ENCODE measurements around the gene LRRK1. TPM values are rescaled to one million over a fixed set of nuclear protein-coding genes. Genes with fewer than 3 reads are reported as not detected.
"Not testable (repeated sequence)": the region's sequence is repeated elsewhere in the genome, so short reads cannot be mapped to it uniquely, and the experiment has no call there.

LRRK1 gene
- total RNA-seq, 2 donors from 2014 or later = 1.5 to 2.1 TPM

GRCh38 chr15:101086394-101087171 lies 167.4 kb downstream of the LRRK1 start:
- no peak overlapping the region for H3K4me3 Mint-ChIP-seq
- H3K9me3 ChIP-seq (ENCODE audit: control insufficient read depth, low read length, poor library complexity, severe bottlenecking) = no peaks in the 10 kb centered on the region
- H3K27ac Mint-ChIP-seq = no peak overlapping the region
- H3K27me3 Mint-ChIP-seq = peaks cover 15% of the 10 kb centered on the region
- ATAC-seq (no peak), DNase-seq (no peak)
- peaks cover 3% of the 10 kb centered on the region for H3K4me1 Mint-ChIP-seq
- peaks cover 2% of the 10 kb centered on the region for H3K36me3 Mint-ChIP-seq (ENCODE audit: low read depth)

GRCh38 chr15:101087172-101087769 lies 168.1 kb downstream of the LRRK1 start:
- H3K4me1 Mint-ChIP-seq = peaks cover 3% of the 10 kb centered on the region
- H3K4me3 Mint-ChIP-seq = no peak overlapping the region
- no peak for DNase-seq
- peaks cover 2% of the 10 kb centered on the region for H3K36me3 Mint-ChIP-seq (ENCODE audit: low read depth)
- no peaks in the 10 kb centered on the region for H3K9me3 ChIP-seq (ENCODE audit: control insufficient read depth, low read length, poor library complexity, severe bottlenecking)
- H3K27me3 Mint-ChIP-seq = peaks cover 9% of the 10 kb centered on the region
- no peak for ATAC-seq
- no peak overlapping the region for H3K27ac Mint-ChIP-seq

- Mint-ChIP-seq H3K27ac (no peak overlapping the region), H3K27me3 (peaks cover 10% of the 10 kb centered on the region), H3K4me3 (no peak overlapping the region), H3K36me3 (ENCODE audit: low read depth) (peaks cover 2% of the 10 kb centered on the region), H3K4me1 (peaks cover 3% of the 10 kb centered on the region)
- H3K9me3 ChIP-seq (ENCODE audit: control insufficient read depth, low read length, poor library complexity, severe bottlenecking) = no peaks in the 10 kb centered on the region
- DNase-seq (no peak), ATAC-seq (no peak)
Measured at GRCh38 chr15:101088271-101088670, 169.1 kb downstream of the LRRK1 start.

GRCh38 chr15:101088788-101089578 lies 169.8 kb downstream of the LRRK1 start:
- Mint-ChIP-seq H3K27ac (no peak overlapping the region), H3K4me1 (peaks cover 3% of the 10 kb centered on the region), H3K4me3 (no peak overlapping the region), H3K36me3 (ENCODE audit: low read depth) (peaks cover 2% of the 10 kb centered on the region), H3K27me3 (peaks cover 17% of the 10 kb centered on the region)
- peak; percentile 93 for ATAC-seq
- no peaks in the 10 kb centered on the region for H3K9me3 ChIP-seq (ENCODE audit: control insufficient read depth, low read length, poor library complexity, severe bottlenecking)
- peak; percentile 60 to 82 (median 67) for DNase-seq

- H3K36me3 Mint-ChIP-seq (ENCODE audit: low read depth) = peaks cover 2% of the 10 kb centered on the region
- no peak for ATAC-seq
- H3K27ac Mint-ChIP-seq = no peak overlapping the region
- no peak for DNase-seq
- H3K27me3 Mint-ChIP-seq = peaks cover 26% of the 10 kb centered on the region
- no peaks in the 10 kb centered on the region for H3K9me3 ChIP-seq (ENCODE audit: control insufficient read depth, low read length, poor library complexity, severe bottlenecking)
- peaks cover 3% of the 10 kb centered on the region for H3K4me1 Mint-ChIP-seq
- H3K4me3 Mint-ChIP-seq = no peak overlapping the region
Measured at GRCh38 chr15:101089579-101090427, 170.6 kb downstream of the LRRK1 start.

- Mint-ChIP-seq H3K36me3 (ENCODE audit: low read depth) (peaks cover 2% of the 10 kb centered on the region), H3K4me1 (peaks cover 3% of the 10 kb centered on the region), H3K4me3 (no peak overlapping the region), H3K27ac (no peak overlapping the region), H3K27me3 (peaks cover 26% of the 10 kb centered on the region)
- H3K9me3 ChIP-seq (ENCODE audit: control insufficient read depth, low read length, poor library complexity, severe bottlenecking) = no peaks in the 10 kb centered on the region
- ATAC-seq (no peak), DNase-seq (no peak)
Measured at GRCh38 chr15:101090428-101090790, 171.3 kb downstream of the LRRK1 start.

GRCh38 chr15:101091080-101092017 lies 172.2 kb downstream of the LRRK1 start:
- no peak for ATAC-seq
- no peak for DNase-seq
- peaks cover 26% of the 10 kb centered on the region for H3K27me3 Mint-ChIP-seq
- no peaks in the 10 kb centered on the region for H3K9me3 ChIP-seq (ENCODE audit: control insufficient read depth, low read length, poor library complexity, severe bottlenecking)
- H3K27ac Mint-ChIP-seq = no peak overlapping the region
- peaks cover 3% of the 10 kb centered on the region for H3K4me1 Mint-ChIP-seq
- H3K4me3 Mint-ChIP-seq = peak overlapping the region; percentile 25
- H3K36me3 Mint-ChIP-seq (ENCODE audit: low read depth) = peaks cover 2% of the 10 kb centered on the region

- H3K9me3 ChIP-seq (ENCODE audit: control insufficient read depth, low read length, poor library complexity, severe bottlenecking) = no peaks in the 10 kb centered on the region
- DNase-seq = no peak
- no peak overlapping the region for H3K27ac Mint-ChIP-seq
- H3K4me1 Mint-ChIP-seq = peaks cover 3% of the 10 kb centered on the region
- no peak overlapping the region for H3K4me3 Mint-ChIP-seq
- peaks cover 2% of the 10 kb centered on the region for H3K36me3 Mint-ChIP-seq (ENCODE audit: low read depth)
- H3K27me3 Mint-ChIP-seq = peaks cover 25% of the 10 kb centered on the region
- no peak for ATAC-seq
Measured at GRCh38 chr15:101092156-101092866, 173.2 kb downstream of the LRRK1 start.

GRCh38 chr15:101092867-101093202 lies 173.7 kb downstream of the LRRK1 start:
- peaks cover 2% of the 10 kb centered on the region for H3K36me3 Mint-ChIP-seq (ENCODE audit: low read depth)
- no peak overlapping the region for H3K4me3 Mint-ChIP-seq
- ATAC-seq (no peak), DNase-seq (no peak)
- peaks cover 21% of the 10 kb centered on the region for H3K27me3 Mint-ChIP-seq
- no peak overlapping the region for H3K27ac Mint-ChIP-seq
- H3K9me3 ChIP-seq (ENCODE audit: control insufficient read depth, low read length, poor library complexity, severe bottlenecking) = no peaks in the 10 kb centered on the region
- H3K4me1 Mint-ChIP-seq = peaks cover 3% of the 10 kb centered on the region

- H3K9me3 ChIP-seq (ENCODE audit: control insufficient read depth, low read length, poor library complexity, severe bottlenecking) = no peaks in the 10 kb centered on the region
- ATAC-seq (no peak), DNase-seq (no peak)
- Mint-ChIP-seq H3K27ac (no peak overlapping the region), H3K4me3 (no peak overlapping the region), H3K27me3 (peaks cover 21% of the 10 kb centered on the region), H3K36me3 (ENCODE audit: low read depth) (peaks cover 2% of the 10 kb centered on the region), H3K4me1 (peaks cover 3% of the 10 kb centered on the region)
Measured at GRCh38 chr15:101093958-101094357, 174.8 kb downstream of the LRRK1 start.

- not testable (repeated sequence) for H3K27ac Mint-ChIP-seq; ATAC-seq; H3K9me3 ChIP-seq (ENCODE audit: control insufficient read depth, low read length, poor library complexity, severe bottlenecking); H3K4me3 Mint-ChIP-seq; H3K36me3 Mint-ChIP-seq (ENCODE audit: low read depth); H3K4me1 Mint-ChIP-seq; DNase-seq
- peaks cover 17% of the 10 kb centered on the region for H3K27me3 Mint-ChIP-seq
Measured at GRCh38 chr15:101095796-101096406, 176.7 kb downstream of the LRRK1 start.

Measured in T-helper 17 cell (primary cell).